ENCODE results near the gene ELAVL1.
"Not testable (repeated sequence)": the region's sequence is repeated elsewhere in the genome, so short reads cannot be mapped to it uniquely, and the experiment has no call there.

Gene ELAVL1

DNA sequence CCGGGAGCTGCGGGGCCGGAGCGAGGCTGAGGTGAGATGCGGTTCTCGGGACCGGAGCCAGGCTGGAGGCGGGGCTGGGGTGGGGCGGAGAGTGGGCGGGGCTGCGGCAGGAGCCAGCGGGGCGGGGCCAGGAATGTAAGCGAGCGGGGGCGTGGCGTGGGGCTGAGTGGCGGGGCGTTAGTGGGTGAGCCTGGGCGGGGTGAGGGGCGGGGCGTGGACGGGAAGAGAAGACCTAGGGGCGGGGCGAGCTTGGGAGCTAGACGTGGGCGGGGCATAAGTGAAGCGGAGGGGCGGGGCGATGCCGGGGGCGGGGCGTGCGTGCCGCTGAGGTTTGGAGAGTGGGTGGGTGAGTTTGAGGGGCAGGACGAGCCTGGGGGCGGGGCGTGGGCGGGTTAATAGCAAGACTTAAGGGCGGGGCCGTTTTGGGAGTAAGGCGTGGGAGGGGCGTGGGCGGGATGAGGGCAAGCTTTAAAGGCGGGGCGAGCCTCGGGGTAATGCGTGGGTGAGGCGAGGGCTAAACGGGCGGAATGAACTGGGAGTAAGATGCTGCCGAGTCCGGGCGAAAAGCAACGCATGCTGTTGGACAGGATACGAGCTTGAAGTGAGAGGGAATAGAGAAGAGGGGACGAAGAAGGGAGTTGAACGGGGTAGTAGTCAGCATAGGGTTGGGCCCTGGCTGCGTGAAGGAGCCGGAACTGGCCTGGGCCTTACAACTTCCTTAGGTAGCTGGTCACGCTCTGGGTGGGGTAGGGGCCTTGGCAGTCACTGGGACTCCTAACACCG is 84.7 kb downstream of the ELAVL1 start:
- peak; percentile 97 for DNase-seq

DNA sequence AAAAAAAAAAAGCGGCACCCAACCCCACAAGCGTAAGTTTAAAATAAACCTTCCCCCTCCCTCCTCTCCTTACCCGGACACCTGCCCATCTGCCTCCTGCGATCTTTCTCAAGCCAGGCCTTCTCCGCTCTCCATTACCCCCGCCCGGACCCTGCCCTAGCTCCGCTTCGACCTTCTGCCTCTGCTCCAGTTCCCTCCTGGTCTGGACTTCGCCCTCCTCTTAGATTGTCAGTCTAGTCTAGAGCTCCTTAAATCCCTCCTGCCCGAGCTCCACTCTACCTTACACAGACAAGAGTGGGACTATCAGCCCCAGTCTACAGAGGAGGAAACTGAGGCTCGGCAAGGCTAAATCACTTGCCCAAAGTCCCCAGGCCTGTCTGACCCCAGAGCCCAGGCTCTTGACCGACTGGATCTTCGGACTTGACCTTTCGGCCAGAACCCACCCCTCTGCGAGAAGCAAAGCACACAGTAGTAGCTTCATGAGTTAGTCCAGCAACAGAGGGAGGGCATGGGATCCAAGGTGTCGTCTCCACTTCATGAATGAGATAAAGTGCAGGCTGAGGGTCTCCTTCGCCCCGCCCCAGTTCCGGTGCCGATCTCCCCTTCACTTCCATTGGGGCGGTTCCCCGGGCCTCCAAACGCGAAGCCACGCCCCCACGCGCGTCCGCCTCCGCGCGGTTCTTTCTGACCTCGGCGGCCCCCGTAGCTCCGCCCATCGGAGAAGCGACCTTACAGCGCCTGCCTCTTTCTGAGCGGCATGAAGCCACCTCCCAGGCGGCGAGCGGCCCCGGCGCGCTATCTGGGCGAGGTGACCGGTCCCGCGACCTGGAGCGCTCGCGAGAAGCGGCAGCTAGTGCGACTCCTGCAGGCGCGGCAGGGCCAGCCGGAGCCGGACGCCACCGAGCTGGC is 85.6 kb downstream of the ELAVL1 start, which contains the start of gene SNAPC2:
Gene SNAPC2, plus strand, starts transcription at position 729 of the 909 bp plus-strand sequence. Its CDS starts 29 bp downstream, at position 758.
- peak; percentile 94 for DNase-seq

DNA sequence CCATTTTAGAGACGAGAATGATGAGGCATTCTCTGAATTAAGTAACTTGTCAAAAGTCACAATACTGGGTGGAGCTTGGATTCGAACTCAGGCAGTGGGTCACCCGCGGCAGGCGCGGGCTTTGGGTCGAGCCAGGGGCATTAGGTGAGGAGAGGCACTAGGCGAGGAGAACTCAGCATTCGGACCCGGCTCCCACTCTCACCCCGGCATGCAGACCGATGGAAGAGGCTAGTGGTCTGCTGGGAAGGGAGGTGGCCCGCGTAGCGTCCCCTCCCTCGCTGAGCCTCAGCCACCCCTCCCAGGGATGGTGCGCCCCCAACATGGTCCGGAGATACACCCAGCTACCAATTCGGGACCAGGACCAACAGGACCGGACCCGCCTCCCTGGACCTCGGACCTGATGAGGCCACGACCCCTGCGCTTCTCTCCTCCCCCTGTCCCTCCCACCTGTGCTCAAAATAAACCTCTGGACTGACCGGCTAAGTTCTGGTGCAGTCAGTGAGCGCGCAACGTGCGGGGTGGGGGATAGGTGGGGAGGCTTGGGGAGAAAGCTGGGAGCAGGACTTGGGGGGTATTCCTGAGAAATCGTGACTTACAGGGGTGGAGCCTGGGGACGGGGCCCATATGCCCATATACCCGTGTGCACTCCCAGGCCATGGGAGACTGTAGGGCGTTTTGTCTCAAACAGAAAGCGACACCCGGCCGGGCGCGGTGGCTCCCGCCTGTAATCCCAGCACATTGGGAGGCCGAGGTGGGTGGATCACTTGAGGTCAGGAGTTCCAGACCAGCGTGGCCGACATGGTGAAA is 86.6 kb downstream of the ELAVL1 start:
- no peak for DNase-seq

DNA sequence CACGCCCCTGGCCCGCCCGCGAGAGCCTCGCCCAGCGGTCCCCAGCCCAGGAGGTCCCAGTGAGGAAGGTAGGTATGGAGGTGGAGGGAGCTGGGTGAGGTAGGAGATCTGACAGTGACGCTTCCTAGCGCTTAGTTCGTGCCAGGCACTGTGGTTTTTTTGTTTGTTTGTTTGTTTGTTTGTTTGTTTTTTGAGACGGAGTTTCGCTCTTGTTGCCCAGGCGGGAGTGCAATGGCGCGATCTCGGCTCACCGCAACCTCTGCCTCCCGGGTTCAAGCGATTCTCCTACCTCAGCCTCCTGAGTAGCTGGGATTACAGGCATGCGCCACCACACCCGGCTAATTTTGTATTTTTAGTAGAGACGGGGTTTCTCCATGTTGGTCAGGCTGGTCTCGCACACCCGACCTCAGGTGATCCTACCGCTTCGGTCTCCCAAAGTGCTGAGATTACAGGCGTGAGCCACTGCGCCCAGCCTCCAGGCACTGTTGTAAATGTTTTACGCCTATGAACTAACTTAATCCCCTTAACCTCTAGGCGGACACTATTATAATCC is 87.3 kb downstream of the ELAVL1 start:
- DNase-seq: not testable (repeated sequence)

DNA sequence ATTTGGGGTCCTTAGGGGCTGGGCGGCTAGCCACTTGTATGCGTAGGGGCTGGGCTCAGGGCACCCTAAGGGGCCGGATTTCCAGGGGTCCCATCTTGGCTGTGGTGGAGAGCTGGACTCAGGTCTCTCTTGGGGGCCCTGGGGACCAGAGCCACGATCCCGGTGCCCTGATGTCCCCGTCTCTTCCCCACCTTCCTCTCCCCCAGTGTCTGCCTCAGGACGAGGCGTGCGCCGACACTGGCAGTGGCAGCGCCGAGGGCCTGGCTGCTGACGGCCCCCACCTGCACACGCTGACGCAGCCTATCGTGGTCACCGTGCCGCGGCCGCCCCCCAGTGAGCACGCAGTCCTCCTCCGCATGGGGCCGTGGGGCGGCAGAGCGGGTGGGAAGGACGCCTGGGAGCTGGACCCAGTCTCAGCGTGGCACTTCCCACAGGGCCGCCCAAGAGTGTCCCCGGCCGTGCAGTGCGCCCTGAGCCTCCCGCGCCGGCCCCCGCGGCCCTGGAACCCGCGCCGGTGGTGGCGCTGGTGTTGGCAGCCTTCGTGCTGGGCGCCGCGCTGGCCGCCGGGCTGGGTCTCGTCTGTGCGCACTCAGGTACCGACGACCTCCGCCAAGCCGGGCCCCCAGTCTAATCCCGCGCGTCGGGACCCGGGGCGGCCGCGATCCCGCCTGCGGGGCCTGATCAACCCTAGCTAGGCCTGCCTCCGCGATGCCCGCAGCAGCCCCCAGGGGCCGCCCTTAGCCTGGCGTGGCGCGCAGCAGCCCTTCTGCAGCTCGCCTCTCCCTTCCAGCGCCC is 88.0 kb downstream of the ELAVL1 start:
- peak; percentile 47 for DNase-seq

DNA sequence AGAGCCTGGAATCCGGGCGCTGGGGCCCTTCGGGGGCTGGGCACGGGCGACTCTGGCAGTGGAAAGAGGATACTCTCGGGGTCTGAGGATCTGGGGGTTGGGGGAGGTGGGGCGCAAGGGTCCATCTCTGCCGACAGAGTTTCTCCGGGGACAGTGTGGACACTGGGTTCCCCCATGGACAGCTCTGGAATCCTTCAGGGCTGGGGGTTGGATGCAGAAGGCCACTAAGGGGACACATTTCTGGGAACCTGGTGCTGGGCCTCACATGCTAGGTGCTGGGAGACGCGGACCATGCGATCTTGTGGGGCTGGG is 88.5 kb downstream of the ELAVL1 start:
- DNase-seq: no peak

DNA sequence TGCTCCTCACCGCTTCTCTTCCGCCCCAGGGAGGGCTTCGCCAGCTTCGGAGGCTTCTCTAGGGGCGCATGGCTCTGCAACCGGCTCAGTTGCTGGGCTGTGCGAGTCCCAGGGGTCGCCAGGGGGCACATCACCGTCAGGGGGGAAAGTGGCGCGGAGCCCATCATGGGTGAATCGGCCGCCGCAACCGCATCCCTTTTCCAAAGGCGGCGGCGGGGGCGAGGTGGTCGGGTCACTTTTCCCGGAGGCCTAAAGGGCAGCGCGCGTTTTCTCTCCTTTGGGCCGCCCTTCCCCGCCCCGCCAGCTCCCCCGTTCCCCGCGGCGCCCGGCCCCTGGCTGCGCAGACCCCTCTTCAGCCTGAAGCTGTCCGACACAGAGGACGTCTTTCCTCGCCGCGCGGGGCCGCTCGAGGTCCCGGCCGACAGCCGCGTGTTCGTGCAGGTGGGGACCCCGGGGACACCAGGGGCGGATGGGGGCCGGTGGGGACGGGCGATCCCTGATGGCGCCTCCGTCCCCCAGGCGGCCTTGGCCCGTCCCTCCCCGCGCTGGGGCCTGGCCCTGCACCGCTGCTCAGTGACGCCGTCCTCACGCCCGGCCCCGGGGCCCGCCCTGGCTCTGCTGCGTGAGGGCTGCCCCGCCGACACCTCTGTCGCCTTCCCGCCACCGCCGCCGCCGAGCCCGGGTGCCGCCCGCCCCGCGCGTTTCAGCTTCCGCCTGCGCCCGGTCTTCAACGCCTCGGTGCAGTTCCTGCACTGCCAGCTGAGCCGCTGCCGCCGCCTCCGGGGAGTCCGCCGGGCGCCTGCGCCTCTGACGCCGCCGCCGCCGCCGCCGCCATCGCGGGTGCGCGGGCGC is 89.1 kb downstream of the ELAVL1 start:
- DNase-seq: no peak

DNA sequence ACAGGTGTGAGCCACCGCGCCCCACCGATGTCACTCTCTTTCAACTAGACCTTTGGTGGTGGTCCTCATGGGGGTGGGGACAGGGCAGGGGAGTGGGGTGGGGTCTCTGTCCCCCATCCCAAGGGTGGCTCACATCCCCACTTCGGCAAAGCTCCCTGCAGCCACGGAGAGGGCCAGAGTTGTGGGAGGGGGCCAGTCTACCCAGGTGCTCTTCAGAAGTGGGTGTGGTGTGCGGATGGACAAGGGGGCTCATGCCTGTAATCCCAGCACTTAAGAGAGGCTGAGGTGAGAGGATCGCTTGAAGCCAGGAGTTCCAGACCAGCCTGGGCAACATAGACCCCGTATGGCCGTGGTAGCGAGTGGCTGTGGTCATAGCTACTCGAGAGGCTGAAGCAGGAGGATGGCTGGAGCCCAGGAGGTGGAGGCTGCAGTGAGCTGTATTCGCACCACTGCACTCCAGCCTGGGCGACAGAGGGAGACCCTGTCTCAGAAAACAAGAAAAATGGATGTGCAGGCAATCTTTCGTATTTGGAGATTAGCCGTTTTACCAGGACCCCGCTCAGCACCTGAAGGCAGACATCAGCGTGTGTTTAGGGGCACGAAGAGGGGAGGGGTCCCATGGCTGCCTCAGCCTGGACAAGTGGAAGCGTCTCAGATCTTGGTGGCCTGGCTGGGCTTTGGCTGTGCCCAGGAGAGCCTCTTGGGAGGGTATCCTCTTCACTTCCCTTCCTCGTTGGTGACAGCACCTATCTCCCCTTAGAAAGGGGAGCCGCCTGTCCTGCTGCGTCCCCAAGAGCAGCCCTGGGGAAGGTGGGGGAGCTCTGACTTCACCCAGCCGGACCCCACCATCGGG is 90.0 kb downstream of the ELAVL1 start:
- no peak for DNase-seq

DNA sequence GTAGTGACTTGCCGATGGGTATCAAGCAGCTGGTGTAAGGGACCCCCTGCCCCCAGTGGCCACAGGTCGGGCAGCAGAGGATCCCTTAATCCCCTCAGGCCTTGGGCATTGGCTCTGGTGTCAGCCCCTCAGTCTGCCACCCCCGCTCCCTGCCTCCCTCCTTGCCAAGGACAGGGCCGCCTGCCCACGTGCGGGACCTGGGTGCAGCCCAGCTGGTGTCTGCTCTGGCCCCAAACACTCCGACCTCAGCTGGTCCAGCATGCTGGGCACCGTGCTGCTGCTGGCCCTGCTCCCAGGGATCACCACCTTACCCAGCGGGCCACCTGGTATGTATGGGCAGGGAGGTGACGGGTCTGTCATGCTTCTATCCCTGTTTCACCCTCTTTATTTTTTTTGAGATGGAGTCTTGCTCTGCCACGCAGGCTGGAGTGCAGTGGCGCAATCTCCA is 90.8 kb downstream of the ELAVL1 start, which contains the start of gene TGFBR3L:
Gene TGFBR3L, plus strand, starts transcription at position 233 of the 448 bp plus-strand sequence.
- no peak for DNase-seq

DNA sequence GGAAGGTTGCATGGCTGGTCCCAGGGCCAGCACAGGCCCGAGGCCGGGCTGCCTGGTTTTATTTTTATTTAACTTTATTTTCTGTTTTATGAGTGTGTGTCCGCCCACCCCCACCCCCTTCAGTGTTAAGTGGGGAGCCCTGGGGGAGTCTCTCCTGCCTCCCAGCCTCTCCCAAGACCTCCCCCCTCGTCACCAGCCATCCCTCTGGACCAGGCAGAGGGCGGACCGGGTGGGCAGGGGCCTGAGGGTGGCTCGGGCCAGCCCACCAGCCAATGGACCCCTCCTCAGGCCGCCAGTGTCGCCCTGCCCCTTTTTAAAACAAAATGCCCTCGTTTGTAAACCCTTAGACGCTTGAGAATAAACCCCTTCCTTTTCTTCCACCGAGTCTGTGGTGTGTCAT is 91.3 kb downstream of the ELAVL1 start:
- DNase-seq: no peak

DNA sequence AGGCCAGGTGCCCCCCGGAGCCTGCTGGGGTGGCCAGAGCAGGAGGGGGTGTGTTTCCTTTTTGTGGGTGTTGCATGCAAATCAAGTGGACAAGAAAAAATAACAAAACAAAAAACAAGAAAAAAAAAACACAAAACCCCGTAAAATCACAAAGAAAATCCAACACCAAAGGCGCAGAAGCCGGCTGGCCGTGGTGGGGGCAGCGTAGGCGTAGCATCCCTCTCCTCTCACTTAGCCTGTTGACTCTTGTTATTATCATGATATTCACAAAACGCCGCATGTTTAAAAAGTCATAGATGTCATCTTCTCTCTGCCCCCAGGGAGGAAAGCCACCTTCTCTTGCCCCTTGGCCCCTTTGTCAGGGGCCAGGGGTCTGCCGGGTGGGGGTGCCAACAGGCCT is 91.8 kb downstream of the ELAVL1 start:
- no peak for DNase-seq

DNA sequence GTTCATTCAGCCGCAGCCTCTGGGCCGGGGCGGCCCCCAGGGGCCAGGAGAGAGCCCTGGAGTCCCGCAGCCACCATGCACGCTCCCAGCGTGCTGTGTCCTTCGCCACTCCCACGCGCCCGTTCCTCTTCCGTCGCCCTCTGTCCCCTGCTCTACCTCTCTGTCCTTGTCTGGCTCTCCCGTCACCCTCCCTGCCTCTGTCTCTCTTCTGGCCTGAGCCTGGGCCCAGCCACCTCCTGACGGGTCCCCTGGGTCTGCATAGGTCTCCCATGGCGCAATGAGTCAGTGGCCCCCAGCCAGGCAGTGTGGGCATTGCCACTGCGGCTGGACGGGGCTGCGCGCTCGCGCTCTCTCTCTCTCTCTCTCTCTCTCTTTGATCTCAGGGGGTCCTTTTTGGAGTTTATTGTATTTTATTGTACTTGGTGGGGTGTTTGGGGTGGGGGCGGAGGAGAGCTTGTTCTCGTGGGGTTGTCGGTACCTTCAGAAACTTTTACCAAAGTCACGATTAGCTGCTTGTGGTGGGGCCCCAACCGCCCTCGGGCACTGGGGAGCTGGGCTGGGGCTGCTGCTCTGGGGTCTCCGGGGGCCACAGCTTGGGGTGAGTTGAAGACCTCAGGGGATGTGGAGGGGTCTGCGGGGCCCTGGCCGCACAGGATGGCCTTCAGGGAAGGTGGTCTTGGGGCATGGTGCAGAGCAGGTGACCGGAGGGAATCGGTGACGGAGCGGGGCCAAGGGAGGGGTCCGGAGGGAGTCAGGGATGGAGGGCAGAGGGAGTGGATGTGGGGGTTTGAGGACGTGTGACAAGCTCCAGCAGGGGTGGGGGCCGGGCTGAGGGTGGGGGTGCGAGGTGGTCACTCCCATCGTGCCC is 92.5 kb downstream of the ELAVL1 start:
- no peak for DNase-seq

DNA sequence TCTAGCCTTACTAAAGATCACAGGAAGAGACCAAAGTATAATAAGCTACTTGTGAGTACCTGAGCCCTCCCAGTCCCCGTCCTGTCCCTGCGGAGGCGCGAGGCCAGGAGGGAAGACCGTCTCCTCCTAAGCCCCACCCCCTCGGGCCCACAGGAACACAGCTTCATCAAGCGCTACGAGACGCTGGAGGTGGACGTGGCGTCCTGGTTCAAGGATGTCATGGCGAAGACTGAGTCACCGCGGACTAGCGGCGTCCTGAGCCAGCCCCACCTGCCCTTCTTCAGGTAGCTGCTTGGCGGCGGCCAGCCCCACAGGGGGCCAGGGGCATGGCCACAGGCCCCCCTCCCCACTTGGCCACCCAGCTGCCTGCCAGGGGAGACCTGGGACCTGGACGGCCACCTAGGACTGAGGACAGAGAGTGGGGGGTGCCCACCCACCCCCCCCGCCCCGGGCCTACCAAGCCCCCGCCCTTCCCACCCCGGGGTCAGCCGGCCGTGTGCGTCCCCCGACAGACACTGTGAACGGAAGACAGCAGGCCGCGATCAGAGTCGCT is 93.2 kb downstream of the ELAVL1 start:
- no peak for DNase-seq

DNA sequence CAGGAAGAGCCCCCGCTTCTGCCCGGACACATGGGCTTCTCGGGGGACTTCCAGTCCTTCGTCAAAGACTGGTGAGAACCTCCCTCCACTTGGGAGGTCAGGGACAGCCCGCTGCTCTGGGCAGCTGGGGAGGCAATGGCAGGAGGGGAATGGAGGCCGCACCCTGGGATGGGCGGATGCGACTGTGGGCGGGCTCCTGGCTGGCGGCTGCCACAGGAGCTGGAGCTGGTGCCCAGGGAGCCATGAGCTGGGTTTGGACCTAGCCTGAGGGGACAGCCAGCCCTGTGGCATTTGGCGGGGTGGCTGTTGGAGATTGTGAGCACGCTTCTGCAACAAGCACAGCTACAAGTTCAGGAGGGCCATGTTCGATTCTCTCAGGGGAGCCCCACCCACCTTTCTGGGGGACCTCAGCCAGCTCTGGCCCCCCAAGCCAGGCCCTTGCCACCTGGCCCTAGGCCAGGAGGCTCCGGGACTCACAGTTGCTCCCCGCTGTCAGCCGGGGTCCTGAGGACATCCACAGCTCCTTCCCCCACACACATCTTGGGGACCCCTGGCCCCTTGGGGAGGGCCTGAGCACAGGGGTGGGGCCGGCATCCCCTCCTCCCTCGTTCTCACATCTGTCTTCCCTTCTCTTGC is 93.8 kb downstream of the ELAVL1 start:
- DNase-seq: no peak

DNA sequence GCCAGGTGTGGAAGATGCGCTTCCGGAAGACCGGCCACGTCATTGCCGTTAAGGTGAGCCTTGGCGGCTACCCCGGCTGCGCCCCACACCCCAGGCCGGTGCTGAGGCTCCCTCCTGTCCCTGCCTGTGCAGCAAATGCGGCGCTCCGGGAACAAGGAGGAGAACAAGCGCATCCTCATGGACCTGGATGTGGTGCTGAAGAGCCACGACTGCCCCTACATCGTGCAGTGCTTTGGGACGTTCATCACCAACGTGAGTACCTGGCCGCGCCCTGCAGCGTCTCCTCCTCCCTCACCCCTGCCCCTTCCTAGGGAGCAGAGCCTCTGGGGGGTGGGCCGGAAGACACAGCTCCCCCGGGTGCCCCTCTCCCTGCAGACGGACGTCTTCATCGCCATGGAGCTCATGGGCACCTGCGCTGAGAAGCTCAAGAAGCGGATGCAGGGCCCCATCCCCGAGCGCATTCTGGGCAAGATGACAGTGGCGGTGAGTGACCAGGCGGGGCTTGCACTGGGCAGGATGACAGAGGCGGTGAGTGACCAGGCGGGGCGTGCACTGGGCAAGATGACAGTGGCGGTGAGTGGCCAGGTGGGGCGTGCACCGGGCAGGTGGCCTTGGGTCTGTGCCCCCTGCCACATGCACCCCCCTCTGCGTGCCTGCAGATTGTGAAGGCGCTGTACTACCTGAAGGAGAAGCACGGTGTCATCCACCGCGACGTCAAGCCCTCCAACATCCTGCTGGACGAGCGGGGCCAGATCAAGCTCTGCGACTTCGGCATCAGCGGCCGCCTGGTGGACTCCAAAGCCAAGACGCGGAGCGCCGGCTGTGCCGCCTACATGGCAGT is 94.9 kb downstream of the ELAVL1 start:
- no peak for DNase-seq

DNA sequence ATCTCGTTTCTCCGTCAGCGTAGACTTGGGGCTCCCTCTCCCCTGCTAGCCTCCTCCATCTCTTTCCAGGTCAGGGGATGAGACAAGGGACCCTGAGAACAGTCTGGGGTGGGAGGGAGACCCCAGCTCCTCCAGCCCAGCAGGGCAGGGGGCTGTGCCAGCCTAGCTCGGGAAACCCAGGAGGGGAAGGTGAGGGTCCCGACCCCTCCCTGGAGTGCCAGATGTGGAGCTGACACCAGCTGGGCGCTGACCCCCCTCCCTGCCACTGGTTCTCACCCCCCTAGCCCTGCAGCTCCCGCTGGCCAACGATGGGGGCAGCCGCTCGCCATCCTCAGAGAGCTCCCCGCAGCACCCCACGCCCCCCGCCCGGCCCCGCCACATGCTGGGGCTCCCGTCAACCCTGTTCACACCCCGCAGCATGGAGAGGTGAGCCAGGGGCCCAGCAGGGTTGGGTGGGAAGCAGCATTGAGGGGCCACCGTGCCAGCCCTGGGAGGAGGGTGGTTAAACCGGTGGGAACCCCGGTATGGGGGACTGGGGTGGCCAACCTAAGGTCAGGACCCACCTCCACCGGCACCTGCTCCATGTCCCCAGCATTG is 95.9 kb downstream of the ELAVL1 start:
- no peak for DNase-seq

Measured in NCI-H345 (cell line).